Left lung (tissue), 8 donors: ENCODE measurements around the gene ANKDD1B. TPM values are rescaled to one million over a fixed set of nuclear protein-coding genes. Genes with fewer than 3 reads are reported as not detected.

Experiments
- polyA plus RNA-seq, 6 donors: library from polyadenylated mRNA; unstranded; fragments of 120-200 nt; gene quantifications; one replicate each; pipeline ENCODE4 v1.2.1, GENCODE V29; 2013; ENCODE audit not compliant: insufficient read length in 6 of 6
- total RNA-seq, 2 donors: library from RNA; stranded (reverse); fragmentation: NEBNext Ultra II Directional; extraction: Animal tissue kit (Norgen Biotek cat#: 25700); gene quantifications; one replicate each; pipeline ENCODE4 v1.2.1, GENCODE V29; 2021
- donor health status: DM: no; HTN: yes; CAD: no.
- donor health status: DM: no; HTN: no; CAD: no.

ANKDD1B gene
- total and polyA plus RNA-seq, 8 donors = 3.0 to 4.9 (median 4.3) TPM

Other genes starting within 250 kb of the ANKDD1B start
- 10 to 100 TPM; 63.4 to 72.7 TPM for gene CERT1, start 99.8 kb upstream of the ANKDD1B start, total RNA-seq
- 10 to 100 TPM; 49.2 to 61.6 (median 55.2) TPM for gene CERT1, start 99.8 kb upstream of the ANKDD1B start, polyA plus RNA-seq
- gene POLK, start 99.6 kb upstream of the ANKDD1B start, total RNA-seq = 10 to 100 TPM; 33.0 to 33.5 TPM
- 10 to 100 TPM; 32.1 to 43.9 (median 35.3) TPM for gene POLK, start 99.6 kb upstream of the ANKDD1B start, polyA plus RNA-seq
- 10 to 100 TPM; 10.7 to 10.9 TPM for gene POC5, start 106.0 kb downstream of the ANKDD1B start, total RNA-seq
- 10 to 100 TPM; 18.0 to 24.7 (median 20.0) TPM for gene POC5, start 106.0 kb downstream of the ANKDD1B start, polyA plus RNA-seq